GM12878 (cell line): Measurements from ENCODE around the gene TMEM132D. TPM values are rescaled to one million over a fixed set of nuclear protein-coding genes. Genes with fewer than 3 reads are reported as not detected.

ENCODE experiments used
- ATAC-seq: fragments of 200-7000 bp; cut with Tn5 transposase; 3 replicates; pipeline ENCODE4 v1.9.1; 2020; ENCODE audit warnings: mild to moderate bottlenecking, moderate library complexity
- BruUV-seq: library from RNA; stranded (reverse); fragments of 400-500 nt; replicated peaks from 2 replicates; lab custom pipeline; 2021; lab: Mats Ljungman, UMichigan
- CTCF ChIA-PET: fragments of 300-600 bp; sonication (Branson Sonifier 250); formaldehyde crosslinking; extraction: SDS; loops from one replicate; lab custom pipeline; 2021; ENCODE audit warnings: inconsistent platforms; lab: Yijun Ruan, JAX
- POLR2A ChIA-PET: fragments of 350-600 bp; formaldehyde crosslinking; extraction: SDS; loops from one replicate; lab custom pipeline; 2021; ENCODE audit warnings: inconsistent platforms; lab: Charles Lee
- RAD21 ChIA-PET: fragments of 300-600 bp; sonication (Branson Sonifier 250); formaldehyde crosslinking; loops from one replicate; lab custom pipeline; 2023; ENCODE audit warnings: antibody characterized with exemption; ENCODE audit not compliant: unreplicated experiment; lab: Charles Lee
- SMC1A ChIA-PET: fragments of 300-600 bp; sonication (Branson Sonifier 250); formaldehyde crosslinking; loops from one replicate; lab custom pipeline; 2023; ENCODE audit not compliant: unreplicated experiment, uncharacterized antibody; lab: Charles Lee
- DNase-seq: peaks from one replicate; pipeline ENCODE4 v3.0.0-alpha.2; 2011; ENCODE audit warnings: low read depth, low spot score
- FAIRE-seq: peaks from 3 replicates; lab custom pipeline; 2011; peaks lifted over from hg19 to GRCh38; lab: Jason Lieb, UNC
- H2AFZ ChIP-seq: 2 replicates; pipeline ENCODE4 v1.6.0; 2011; ENCODE audit warnings: low read depth, low read length, control low read depth; ENCODE audit not compliant: control insufficient read depth
- H3K27ac ChIP-seq: 2 replicates; pipeline ENCODE4 v1.5.1; 2011; ENCODE audit warnings: control low read depth; ENCODE audit not compliant: control insufficient read depth, insufficient read depth
- H3K27me3 ChIP-seq, 2 experiments: replicated peaks in 1 of 2; 2 replicates each; pipeline versions ENCODE4 v1.6.0 to v1.6.1; 2011; ENCODE audit warnings: low read length in 1 of 2; ENCODE audit not compliant: control insufficient read depth in 2 of 2, insufficient read depth in 2 of 2
- H3K36me3 ChIP-seq, 2 experiments: 2 replicates each; pipeline ENCODE4 v1.5.1; 2011; ENCODE audit warnings: low read length in 1 of 2; ENCODE audit not compliant: control insufficient read depth in 2 of 2, insufficient read depth in 2 of 2
- H3K4me1 ChIP-seq: 2 replicates; pipeline ENCODE4 v1.6.1; 2011; ENCODE audit warnings: mild to moderate bottlenecking, low read length, moderate library complexity, mixed read lengths; ENCODE audit not compliant: control insufficient read depth, insufficient read depth
- H3K4me2 ChIP-seq: 2 replicates; pipeline ENCODE4 v1.6.0; 2011; ENCODE audit warnings: control low read depth; ENCODE audit not compliant: control insufficient read depth, insufficient read depth
- H3K4me3 ChIP-seq: fragments of 200-600 bp; sonication (generic); 2 replicates; pipeline ENCODE4 v1.5.1; 2016
- H3K79me2 ChIP-seq: 2 replicates; pipeline ENCODE4 v1.6.0; 2011; ENCODE audit warnings: low read length; ENCODE audit not compliant: control insufficient read depth, insufficient read depth
- H3K9ac ChIP-seq: 2 replicates; pipeline ENCODE4 v1.8.0; 2011; ENCODE audit warnings: low read length, control low read depth, mixed read lengths; ENCODE audit not compliant: control insufficient read depth, insufficient read depth
- H3K9me3 ChIP-seq: replicated peaks from 3 replicates; pipeline ENCODE4 v1.5.1; 2011; ENCODE audit warnings: mild to moderate bottlenecking, low read length; ENCODE audit not compliant: control insufficient read depth, insufficient read depth
- H4K20me1 ChIP-seq: 2 replicates; pipeline ENCODE4 v1.6.0; 2011; ENCODE audit not compliant: control insufficient read depth, insufficient read depth
- ATF3 ChIP-seq: IDR thresholded peaks from 2 replicates; pipeline ENCODE4 v1.6.1; 2011; ENCODE audit warnings: low read depth, mild to moderate bottlenecking, low read length, moderate library complexity, borderline replicate concordance; ENCODE audit errors: extremely low read depth
- CTCF ChIP-seq, 3 experiments: IDR thresholded peaks in 2 of 3; conservative IDR thresholded peaks in 1 of 3; 2 replicates each; pipeline ENCODE4 v1.5.1; 2011; ENCODE audit warnings: low read depth in 3 of 3, low read length in 3 of 3, mild to moderate bottlenecking in 3 of 3, control low read depth in 2 of 3, moderate library complexity in 2 of 3, inconsistent platforms in 1 of 3, mixed read lengths in 1 of 3; ENCODE audit not compliant: control insufficient read depth in 2 of 3, insufficient read depth in 1 of 3; ENCODE audit errors: extremely low read depth in 1 of 3
- E2F4 ChIP-seq: IDR thresholded peaks from 2 replicates; pipeline ENCODE4 v1.6.1; 2012; ENCODE audit warnings: low read depth, low read length, improper control_type of control experiment
- HSF1 ChIP-seq: fragments of 150-350 bp; IDR thresholded peaks from 2 replicates; pipeline ENCODE4 v1.6.1; 2014; ENCODE audit warnings: mild to moderate bottlenecking, low read depth, low read length
- MYB ChIP-seq: fragments of 150-350 bp; IDR thresholded peaks from 2 replicates; pipeline ENCODE4 v1.6.1; 2014; ENCODE audit warnings: mild to moderate bottlenecking, low read depth, low read length, borderline replicate concordance
- NR2C2 ChIP-seq: IDR thresholded peaks from 2 replicates; pipeline ENCODE4 v1.6.1; 2011; ENCODE audit warnings: borderline replicate concordance, low read depth; ENCODE audit not compliant: control insufficient read depth, insufficient read length
- NR2F1 ChIP-seq: fragments of 450-650 bp; conservative IDR thresholded peaks from 2 replicates; pipeline ENCODE4 v1.6.1; 2017; ENCODE audit warnings: mild to moderate bottlenecking
- POLR2AphosphoS2 ChIP-seq: IDR thresholded peaks from 2 replicates; pipeline ENCODE4 v1.6.1; 2011; ENCODE audit warnings: low read depth, mild to moderate bottlenecking, low read length, improper control_type of control experiment, moderate library complexity
- SREBF1 ChIP-seq: IDR thresholded peaks from 2 replicates; pipeline ENCODE4 v1.6.1; 2012; ENCODE audit warnings: mild to moderate bottlenecking, low read length
- TCF3 ChIP-seq: IDR thresholded peaks from 2 replicates; pipeline ENCODE4 v1.6.1; 2012; ENCODE audit warnings: low read depth, mild to moderate bottlenecking, low read length, borderline replicate concordance; ENCODE audit not compliant: insufficient read depth
- ZBTB40 ChIP-seq: fragments of 450-650 bp; IDR thresholded peaks from 2 replicates; pipeline ENCODE4 v1.6.1; 2016; ENCODE audit warnings: mild to moderate bottlenecking, moderate library complexity, borderline replicate concordance
- ZNF384 ChIP-seq: IDR thresholded peaks from 2 replicates; pipeline ENCODE4 v1.6.1; 2012; ENCODE audit warnings: low read depth, mild to moderate bottlenecking, low read length, improper control_type of control experiment, borderline replicate concordance
- WGBS: methylation state at CpG from one replicate; pipeline ENCODE4 v1.1.6; 2016; ENCODE audit warnings: low lambda C conversion rate; ENCODE audit not compliant: insufficient replicate concordance, insufficient coverage; ENCODE audit errors: missing lambda C conversion rate; 5-methylcytosine and 5-hydroxymethylcytosine counted together
- in situ Hi-C: fragments of 300-500 bp; cut with MboI; formaldehyde crosslinking; loops from 9 replicates; pipeline ENCODE4 v1.14.3; 2018; ENCODE audit warnings: mixed read lengths
- intact Hi-C: fragments of 100-400 bp; cut with micrococcal nuclease; formaldehyde crosslinking; loops from one replicate; pipeline ENCODE4 v1.14.2; 2022; ENCODE audit not compliant: unreplicated experiment
- polyA plus RNA-seq, 11 experiments: library from polyadenylated mRNA; depleted of rRNA in 4 of 11; unstranded in 6 of 11; stranded (reverse) in 5 of 11; fragments of >200 nt; fragmentation: Nextera tagmentation in 4 of 11; fragmentation: Illumina TruSeq in 1 of 11; extraction: Ambion mirVana in 4 of 11; extraction: Trizol in 1 of 11; gene quantifications; 1 replicate in 1 of 11; 2 replicates in 10 of 11; pipeline versions ENCODE4 v1.2.1 to v1.2.3, GENCODE V29; 2011 to 2016; ENCODE audit warnings: inconsistent platforms in 2 of 11, missing spikeins in 2 of 11, low read depth in 1 of 11
- total RNA-seq, 4 experiments: library from RNA; depleted of rRNA in 3 of 4; stranded (reverse); fragments of >200 nt in 3 of 4; fragmentation: Illumina TruSeq in 1 of 4; extraction: Trizol in 1 of 4; gene quantifications; 2 replicates each; pipeline versions ENCODE4 v1.2.1 to v1.2.3, GENCODE V29; 2013 to 2021

TMEM132D gene
- total and polyA plus RNA-seq, 10 of the 15 experiments (the other 5 are each of a cell fraction or from before 2014, with no cell fraction given) = under 0.01 to 0.12 (median 0.02) TPM; not detected in 3

GRCh38 chr12:129101816-129102215 is 802.0 kb downstream of the TMEM132D start (continued):
- TF ChIP-seq ZBTB40 (no peak), NR2F1 (no peak), MYB (no peak), TCF3 (no peak)

- SMC1A ChIA-PET = no interaction called here
- no TSS peak for BruUV-seq
- intact Hi-C loops (no loop called here), in situ Hi-C loops (no loop called here)
- H3K4me3 ChIP-seq = no peak overlapping the region
- WGBS = 40% methylated on average over 5 of the region's 5 CpGs
- no peak overlapping the region for H3K4me2 ChIP-seq
- H3K27ac ChIP-seq = no peak overlapping the region
- no peak for ATAC-seq
- H3K27me3 ChIP-seq = no peaks in the 10 kb centered on the region
- DNase-seq = no peak
- H3K4me1 ChIP-seq = no peaks in the 10 kb centered on the region
- no peak overlapping the region for H3K9ac ChIP-seq
- FAIRE-seq = no peak
- no peaks in the 10 kb centered on the region; the same call in 2 of the 3 replicates for H3K9me3 ChIP-seq
- no peaks in the 10 kb centered on the region for H3K79me2 ChIP-seq
- H2AFZ ChIP-seq = no peak overlapping the region
- H3K36me3 ChIP-seq = no peaks in the 10 kb centered on the region
- no peaks in the 10 kb centered on the region for H4K20me1 ChIP-seq
- POLR2A ChIA-PET = no interaction called here
- RAD21 ChIA-PET = no interaction called here
- CTCF ChIA-PET = no interaction called here
- TF ChIP-seq POLR2AphosphoS2 (no peak), SREBF1 (no peak), CTCF (IDR thresholded peaks at IDR 0.05 in 2 of 3, conservative IDR thresholded peaks at IDR 0.05 in 1 of 3; ENCODE audit: control insufficient read depth in 2 of 3, extremely low read depth in 1 of 3, insufficient read depth in 1 of 3, low read depth in 3 of 3, low read length in 3 of 3) (no peak), E2F4 (no peak), HSF1 (no peak), ATF3 (no peak), NR2C2 (no peak), ZNF384 (no peak)
These were observed 802.4 kb downstream of the TMEM132D start for GRCh38 chr12:129101404-129101803.
